Stimulated activated CD8-positive, alpha-beta memory T cell treated with anti-CD3 and anti-CD28 coated beads, Interleukin-7, amount 100 ng/mL, for 24 hours (primary cell): ENCODE measurements around the gene DPF1.
"Not testable (repeated sequence)": the region's sequence is repeated elsewhere in the genome, so short reads cannot be mapped to it uniquely, and the experiment has no call there.

Experiments used
- DNase-seq: peaks from one replicate; pipeline ENCODE4 v3.0.0-alpha.2; 2020; ENCODE audit warnings: low read depth

DPF1 gene

DNA sequence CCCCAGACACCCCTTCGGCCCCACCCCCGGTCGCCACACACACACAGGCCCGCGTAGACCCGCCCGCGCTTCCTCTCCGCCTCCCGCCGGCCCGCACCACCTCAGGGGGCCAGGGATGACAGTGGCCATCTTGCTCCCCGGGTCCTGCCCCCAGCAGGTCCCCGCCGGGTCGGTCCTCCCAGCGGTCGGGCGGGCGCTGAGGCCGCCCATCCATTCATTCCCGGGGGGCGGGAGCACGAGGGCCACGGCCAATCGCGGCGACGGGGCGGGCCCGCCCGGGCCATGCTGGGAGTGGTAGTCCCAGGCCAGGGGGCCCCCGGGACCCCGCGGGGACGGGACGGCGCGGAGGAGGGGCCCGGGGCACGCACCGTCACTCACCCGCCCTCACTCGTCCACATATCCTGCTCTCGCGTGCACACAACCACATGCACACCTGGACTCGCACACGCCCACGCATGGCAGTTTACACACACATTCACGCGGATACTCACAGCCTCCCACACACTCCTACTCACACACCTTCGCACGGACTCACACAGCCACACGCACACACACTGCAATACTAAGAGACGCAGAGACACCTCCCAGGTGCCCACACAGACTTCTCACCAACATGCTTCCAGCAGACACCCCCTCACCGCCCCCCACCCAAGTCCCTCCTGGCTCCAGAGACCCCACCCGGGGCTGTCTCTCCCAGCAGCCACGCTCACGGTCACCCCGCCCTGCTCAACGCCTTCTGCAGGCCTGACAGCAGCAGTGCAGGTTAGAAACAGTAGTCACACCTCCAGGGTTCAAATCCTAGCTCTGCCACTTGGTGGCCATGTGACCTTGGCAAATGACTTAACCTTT is at the start of gene DPF1:
TSS of gene DPF1 (minus strand) at position 209 of the 849 bp plus-strand sequence. CDS start at position 129, 80 bp downstream.
- no peak for DNase-seq

DNA sequence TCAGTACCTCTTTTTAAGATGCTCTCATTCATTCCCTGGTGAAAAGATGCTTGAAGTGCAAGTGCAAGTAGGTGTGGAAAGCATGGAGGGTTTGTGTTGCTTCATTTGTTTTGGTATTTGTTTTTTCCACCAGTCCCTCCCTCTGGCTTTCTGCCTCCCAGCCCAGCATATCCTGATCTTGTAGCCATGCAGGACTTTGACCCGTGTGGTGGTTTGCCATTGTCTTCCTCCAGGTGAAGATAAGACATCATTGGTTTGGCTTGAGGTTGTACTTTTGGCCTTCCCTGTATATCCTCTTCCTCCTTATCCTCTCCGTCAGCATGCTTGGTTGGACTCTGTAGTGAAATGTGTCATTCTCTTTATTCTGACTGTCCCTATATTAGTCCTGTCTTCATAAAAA is 49.5 kb upstream of the DPF1 start:
- no peak for DNase-seq

DNA sequence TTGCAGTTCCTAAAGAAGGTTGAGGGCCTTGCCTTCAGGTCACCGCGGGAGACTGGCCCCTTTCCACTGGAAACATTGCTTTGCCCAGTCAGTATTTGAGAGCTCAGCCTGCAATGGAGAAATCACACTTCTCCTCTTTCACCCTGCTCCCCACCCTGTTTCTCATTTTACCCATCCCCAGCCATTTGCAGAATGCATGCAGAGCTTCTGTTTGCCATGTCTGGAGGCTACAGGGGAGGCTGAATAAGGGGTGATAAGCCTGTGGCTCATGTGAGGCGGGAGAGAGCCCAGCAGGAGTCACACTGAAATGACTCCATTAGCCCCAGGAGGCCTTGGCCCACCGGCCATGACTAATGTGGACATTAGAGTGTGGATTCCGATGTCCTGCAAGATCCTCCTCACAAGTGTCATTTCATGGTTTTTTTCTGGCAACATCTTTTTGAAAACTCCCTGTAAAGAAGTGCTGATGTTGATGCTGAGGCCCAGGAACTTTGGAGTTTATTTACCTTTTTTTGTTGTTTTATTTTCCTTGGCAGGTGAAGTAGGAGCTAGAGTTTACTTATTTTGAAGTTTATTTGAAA is 46.7 kb upstream of the DPF1 start:
- no peak for DNase-seq

DNA sequence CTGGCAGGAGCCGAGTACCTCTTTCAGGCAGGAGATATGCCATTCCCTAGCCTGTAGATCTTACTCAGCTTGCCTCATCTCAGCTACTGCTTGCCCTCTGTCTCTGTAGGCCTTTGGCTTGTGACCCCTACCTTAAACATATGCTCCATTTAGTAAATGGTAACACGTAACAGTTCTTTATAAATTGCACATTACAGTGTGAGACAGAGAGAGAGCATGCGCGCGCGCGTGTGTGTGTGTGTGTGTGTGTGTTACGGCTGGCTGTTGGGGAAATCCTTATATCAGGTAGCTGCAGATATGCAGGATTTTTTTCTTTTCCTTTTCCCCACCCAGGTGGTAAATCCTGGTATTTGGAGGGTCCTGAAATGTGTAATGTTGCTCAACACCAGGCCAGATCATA is 44.5 kb upstream of the DPF1 start:
- DNase-seq = no peak

- DNase-seq = no peak
These were observed 43.9 kb upstream of the DPF1 start for GRCh38 chr19:38267761-38268483.

DNA sequence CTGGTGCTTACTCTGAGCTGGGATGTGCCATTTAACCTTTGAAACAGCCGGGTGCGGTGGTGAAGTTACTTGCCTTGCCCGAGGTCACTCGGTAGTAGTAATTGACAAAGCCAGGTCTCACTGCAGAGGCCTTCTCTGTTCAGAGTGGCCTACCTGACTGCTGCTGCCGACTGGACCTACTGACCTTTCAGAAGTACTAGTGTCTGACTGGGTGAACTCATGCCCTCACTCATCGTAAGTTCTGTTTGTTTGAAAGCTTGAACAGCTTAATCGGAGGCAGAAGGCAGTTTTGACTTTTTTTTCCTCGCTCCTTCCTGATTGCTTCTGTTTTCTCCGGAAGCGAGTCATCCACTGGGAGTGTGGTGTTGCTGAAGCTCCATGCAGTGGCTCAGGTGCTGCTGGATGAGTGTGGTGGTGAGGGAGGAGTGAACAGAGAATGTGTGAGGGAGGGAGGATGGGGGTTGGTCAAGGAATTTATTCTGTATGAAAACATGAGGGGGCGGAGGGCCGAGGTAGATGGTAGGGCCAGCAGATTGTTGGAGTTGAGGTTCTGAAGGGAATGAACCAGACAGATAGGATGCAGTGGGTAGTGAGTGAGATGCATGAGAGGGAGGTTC is 43.1 kb upstream of the DPF1 start:
- no peak for DNase-seq

- no peak for DNase-seq
These were observed 42.0 kb upstream of the DPF1 start for GRCh38 chr19:38265921-38266429.

DNA sequence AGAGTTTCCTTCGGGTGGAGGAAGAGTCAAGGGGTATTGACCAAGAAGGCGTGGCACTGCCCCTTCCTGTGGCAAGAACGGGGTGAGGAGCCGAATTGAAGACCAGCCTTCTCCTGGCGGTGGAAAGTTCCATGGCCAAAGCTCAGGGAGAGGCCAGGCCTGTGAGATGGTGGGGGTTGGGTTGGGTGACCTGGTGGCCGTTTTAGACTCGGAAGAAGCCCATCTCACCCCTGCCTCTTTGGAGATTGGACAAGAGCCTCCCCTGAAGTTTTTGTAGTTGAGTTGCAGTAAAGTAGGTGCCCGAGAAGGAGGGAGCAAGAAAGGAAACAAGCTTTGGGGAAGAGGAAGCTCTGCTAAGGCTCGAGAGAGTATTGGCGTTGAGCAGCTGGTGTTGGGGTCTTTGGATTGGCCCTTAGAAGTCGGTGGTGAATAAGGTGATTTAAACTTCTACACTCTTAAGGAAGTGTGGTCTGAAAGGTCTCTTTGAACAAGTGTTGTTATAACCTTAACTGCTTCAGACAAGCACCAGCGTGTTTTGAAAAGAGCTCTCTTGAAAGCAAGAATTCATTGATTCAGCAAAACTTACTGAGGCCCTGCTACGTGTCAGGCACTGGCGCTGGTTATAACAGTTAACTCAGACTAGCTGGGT is 41.3 kb upstream of the DPF1 start:
- DNase-seq = no peak

DNA sequence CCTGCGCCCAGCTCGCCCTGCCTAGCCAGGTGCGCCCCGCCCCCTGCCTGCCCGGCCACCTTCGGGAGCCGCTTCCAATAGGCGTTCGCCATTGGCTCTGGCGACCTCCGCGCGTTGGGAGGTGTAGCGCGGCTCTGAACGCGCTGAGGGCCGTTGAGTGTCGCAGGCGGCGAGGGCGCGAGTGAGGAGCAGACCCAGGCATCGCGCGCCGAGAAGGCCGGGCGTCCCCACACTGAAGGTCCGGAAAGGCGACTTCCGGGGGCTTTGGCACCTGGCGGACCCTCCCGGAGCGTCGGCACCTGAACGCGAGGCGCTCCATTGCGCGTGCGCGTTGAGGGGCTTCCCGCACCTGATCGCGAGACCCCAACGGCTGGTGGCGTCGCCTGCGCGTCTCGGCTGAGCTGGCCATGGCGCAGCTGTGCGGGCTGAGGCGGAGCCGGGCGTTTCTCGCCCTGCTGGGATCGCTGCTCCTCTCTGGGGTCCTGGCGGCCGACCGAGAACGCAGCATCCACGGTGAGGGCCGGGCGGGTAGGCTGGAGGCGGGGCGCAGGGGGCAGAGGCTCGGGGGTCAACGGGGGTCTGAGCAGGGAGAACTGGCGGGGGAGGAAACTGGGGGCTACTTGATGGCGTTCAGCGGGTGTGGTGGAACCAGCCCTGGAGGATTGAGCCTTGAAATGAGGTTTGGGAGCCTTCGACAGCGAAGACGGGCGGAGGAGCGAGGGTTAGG is 40.6 kb upstream of the DPF1 start, which contains the start of gene SPINT2:
TSS of gene SPINT2 (plus strand) at position 88 of the 727 bp plus-strand sequence. CDS start at position 408, 320 bp downstream.
- DNase-seq = no peak

DNA sequence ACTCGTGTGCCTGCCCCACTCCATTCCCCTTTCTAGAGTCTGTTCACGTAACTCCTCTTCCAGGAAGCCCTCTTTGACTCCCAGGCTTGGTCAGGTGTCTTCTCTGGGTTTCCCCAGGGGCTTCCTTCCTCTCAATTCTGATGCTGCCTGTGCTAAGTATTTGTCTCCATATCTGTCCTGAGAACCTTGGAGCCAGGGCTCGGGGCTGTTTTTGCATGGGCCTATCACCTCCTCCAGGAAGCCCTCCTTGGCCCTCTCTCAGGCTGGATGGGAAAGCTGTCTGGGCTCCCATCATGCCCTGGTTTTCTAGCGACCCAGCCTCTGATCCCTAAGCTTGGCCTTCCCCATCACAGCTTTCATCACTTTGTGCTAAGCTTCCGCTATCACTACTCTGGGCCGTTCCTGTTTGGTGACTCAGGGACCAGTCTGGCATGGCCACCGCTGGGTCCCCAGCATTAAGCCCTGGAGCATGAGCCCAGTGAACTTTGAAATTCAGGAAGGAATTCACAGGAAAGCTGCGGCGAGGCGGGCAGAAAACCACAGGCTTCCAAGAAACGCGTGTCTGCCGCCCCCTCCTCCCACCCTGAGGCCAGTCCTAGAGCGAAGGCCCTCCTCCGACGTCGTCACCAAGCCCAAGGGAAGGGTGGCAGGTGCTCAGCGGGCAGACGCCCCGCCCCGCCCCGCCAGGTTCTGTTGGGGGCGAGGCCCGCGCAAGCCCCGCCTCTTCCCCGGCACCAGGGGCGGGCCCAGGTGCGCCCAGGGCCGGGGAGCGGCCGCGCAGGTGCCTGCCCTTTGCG is 39.9 kb upstream of the DPF1 start:
- DNase-seq = peak; percentile 26

GRCh38 chr19:38262585-38263268 is 38.7 kb upstream of the DPF1 start:
- no peak for DNase-seq

GRCh38 chr19:38261942-38262341 is 37.9 kb upstream of the DPF1 start:
- not testable (repeated sequence) for DNase-seq

GRCh38 chr19:38255383-38256014 is 31.5 kb upstream of the DPF1 start:
- DNase-seq = no peak

GRCh38 chr19:38253788-38254187 is 29.8 kb upstream of the DPF1 start:
- DNase-seq = no peak

GRCh38 chr19:38252941-38253691 is 29.1 kb upstream of the DPF1 start:
- no peak for DNase-seq

DNA sequence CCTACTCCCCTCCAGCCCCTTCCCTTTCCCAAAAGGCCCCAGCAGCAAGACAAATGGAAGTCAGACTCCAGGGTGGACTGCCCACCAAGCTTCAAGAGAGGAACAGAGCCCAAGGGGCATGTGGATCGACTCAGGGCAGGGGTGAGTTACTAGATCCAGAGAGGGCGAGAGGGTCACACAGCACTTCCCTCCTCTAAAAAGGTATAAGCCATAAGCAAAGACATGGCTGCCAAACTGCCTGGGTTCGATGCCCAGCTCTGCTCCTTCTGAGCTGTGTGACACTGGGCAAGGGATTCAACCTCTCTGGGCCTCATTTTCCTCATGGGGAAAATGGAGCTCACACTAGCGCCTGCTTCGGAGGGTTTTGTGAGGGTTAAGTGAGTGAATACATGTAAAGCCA is 28.4 kb upstream of the DPF1 start:
- DNase-seq = no peak

DNA sequence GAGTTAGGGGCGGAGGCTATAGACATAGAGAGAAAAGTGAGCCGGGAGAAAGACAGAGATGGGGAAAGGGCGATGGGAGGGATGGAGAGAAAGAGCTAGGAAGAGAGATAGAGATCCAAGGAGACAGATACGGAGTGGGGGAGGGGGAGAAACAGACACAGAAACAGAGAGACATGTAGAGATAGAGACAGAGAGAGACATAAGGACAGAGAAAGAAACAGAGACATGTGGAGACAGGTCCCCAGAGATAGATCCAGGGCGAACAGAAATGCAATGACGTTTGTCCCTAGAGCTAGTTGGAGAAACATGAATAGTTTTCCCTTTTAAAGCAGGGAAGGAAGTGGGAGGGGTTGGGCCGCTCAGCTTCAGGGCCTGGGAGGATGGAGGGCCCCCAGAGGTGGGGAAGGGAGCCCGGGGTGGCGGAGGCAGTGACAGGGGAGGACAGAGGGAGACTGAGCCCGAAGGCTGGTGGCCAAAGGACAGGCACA is 27.6 kb upstream of the DPF1 start:
- DNase-seq = no peak
